GM12878 (cell line): Measurements from ENCODE around the gene PSMB8.

Experiments used
- BCL11A ChIP-seq: IDR thresholded peaks from 2 replicates; pipeline ENCODE4 v1.6.1; 2011; ENCODE audit warnings: low read depth, low read length
- CHD1 ChIP-seq: IDR thresholded peaks from 2 replicates; pipeline ENCODE4 v1.6.1; 2012; ENCODE audit warnings: low read depth, low read length, improper control_type of control experiment
- CTCF ChIP-seq, 3 experiments: IDR thresholded peaks in 2 of 3; conservative IDR thresholded peaks in 1 of 3; 2 replicates each; pipeline ENCODE4 v1.5.1; 2011; ENCODE audit warnings: low read depth in 3 of 3, low read length in 3 of 3, mild to moderate bottlenecking in 3 of 3, control low read depth in 2 of 3, moderate library complexity in 2 of 3, inconsistent platforms in 1 of 3, mixed read lengths in 1 of 3; ENCODE audit not compliant: control insufficient read depth in 2 of 3, insufficient read depth in 1 of 3; ENCODE audit errors: extremely low read depth in 1 of 3
- ELK1 ChIP-seq: IDR thresholded peaks from 2 replicates; pipeline ENCODE4 v1.6.1; 2012; ENCODE audit warnings: low read depth, low read length, improper control_type of control experiment
- EZH2 ChIP-seq: IDR thresholded peaks from 2 replicates; pipeline ENCODE4 v1.6.1; 2012; ENCODE audit warnings: low read depth, mild to moderate bottlenecking, control low read depth, inconsistent platforms, low read length, borderline replicate concordance; ENCODE audit not compliant: control insufficient read depth
- HDGF ChIP-seq: fragments of 450-650 bp; IDR thresholded peaks from 2 replicates; pipeline ENCODE4 v1.6.1; 2016; ENCODE audit warnings: antibody characterized with exemption
- MTA3 ChIP-seq: IDR thresholded peaks from 2 replicates; pipeline ENCODE4 v1.6.1; 2012; ENCODE audit warnings: low read length, inconsistent platforms, borderline replicate concordance
- NR2C2 ChIP-seq: IDR thresholded peaks from 2 replicates; pipeline ENCODE4 v1.6.1; 2011; ENCODE audit warnings: borderline replicate concordance, low read depth; ENCODE audit not compliant: control insufficient read depth, insufficient read length
- NR2F1 ChIP-seq: fragments of 450-650 bp; conservative IDR thresholded peaks from 2 replicates; pipeline ENCODE4 v1.6.1; 2017; ENCODE audit warnings: mild to moderate bottlenecking
- POLR2A ChIP-seq: IDR thresholded peaks from 2 replicates; pipeline ENCODE4 v1.6.1; 2011; ENCODE audit warnings: low read depth, mild to moderate bottlenecking, low read length
- POLR2AphosphoS5 ChIP-seq: IDR thresholded peaks from 2 replicates; pipeline ENCODE4 v1.6.1; 2011; ENCODE audit warnings: mild to moderate bottlenecking, low read length, inconsistent platforms
- REST ChIP-seq: IDR thresholded peaks from 2 replicates; pipeline ENCODE4 v1.6.1; 2012; ENCODE audit warnings: mild to moderate bottlenecking, low read depth, low read length
- ZBTB11 ChIP-seq: fragments of 450-650 bp; formaldehyde crosslinking; IDR thresholded peaks from 2 replicates; pipeline ENCODE4 v1.5.0; 2022; ENCODE audit warnings: mild to moderate bottlenecking, missing genetic modification characterization
- ZNF274 ChIP-seq: IDR thresholded peaks from one replicate; pipeline ENCODE4 v1.8.0; 2011; ENCODE audit not compliant: insufficient read length, insufficient read depth

- TF ChIP-seq CTCF (IDR thresholded peaks at IDR 0.05 in 2 of 3, conservative IDR thresholded peaks at IDR 0.05 in 1 of 3; ENCODE audit: control insufficient read depth in 2 of 3, extremely low read depth in 1 of 3, insufficient read depth in 1 of 3, low read depth in 3 of 3, low read length in 3 of 3): no peak
- TF ChIP-seq EZH2: no peak
- TF ChIP-seq POLR2A: no peak
- no peak for TF ChIP-seq BCL11A
- TF ChIP-seq NR2C2: no peak
- no peak for TF ChIP-seq ZNF274
- no peak for TF ChIP-seq ELK1
- TF ChIP-seq HDGF: no peak
- no peak for TF ChIP-seq ZBTB11
- TF ChIP-seq POLR2AphosphoS5: no peak
- TF ChIP-seq MTA3: no peak
- no peak for TF ChIP-seq NR2F1
- no peak for TF ChIP-seq CHD1
- no peak for TF ChIP-seq REST
These were observed 1.7 kb downstream of the PSMB8 start for GRCh38 chr6:32842021-32842650.
